ENCODE data around the gene PLEKHG4B. TPM values are rescaled to one million over a fixed set of nuclear protein-coding genes. Genes with fewer than 3 reads are reported as not detected.

The PLEKHG4B gene
- total RNA-seq, 1 experiment from 2014 or later = 0.02 TPM

GRCh38 chr5:182126-182525 is 90.2 kb downstream of the PLEKHG4B start:
- Histone ChIP-seq H3K9me2 (ENCODE audit: insufficient read depth) (no peaks in the 10 kb centered on the region), H2AFZ (ENCODE audit: low read depth, low read length, poor library complexity, severe bottlenecking) (no peak overlapping the region), H3K4me2 (ENCODE audit: low read length) (no peak overlapping the region), H3K4me3 (replicated peaks in 1 of 2; ENCODE audit: low read depth in 1 of 2, low read length in 2 of 2) (no peak overlapping the region), H3K27me3 (ENCODE audit: insufficient read depth, low read length) (peaks cover 8% of the 10 kb centered on the region; the same call in 1 of the 2 replicates), H3K9me3 (ENCODE audit: control insufficient read depth in 1 of 2, insufficient read depth in 1 of 2, low read depth in 1 of 2, low read length in 2 of 2) (no peaks in the 10 kb centered on the region), H3K27ac (ENCODE audit: low read depth, low read length) (no peak overlapping the region), H3K9ac (ENCODE audit: low read length) (no peak overlapping the region), H3K4me1 (ENCODE audit: control insufficient read depth in 1 of 2, insufficient read depth in 2 of 2, low read length in 2 of 2) (peaks cover 3 to 5% of the 10 kb centered on the region in 2 experiments; a peak in 1 of 4 replicates), H3K79me2 (ENCODE audit: insufficient read depth, low read length) (no peaks in the 10 kb centered on the region), H3K36me3 (ENCODE audit: control insufficient read depth in 1 of 2, insufficient read depth in 2 of 2, low read length in 2 of 2) (no peaks in the 10 kb centered on the region), H4K20me1 (ENCODE audit: insufficient read depth) (no peaks in the 10 kb centered on the region)
- CTCF ChIA-PET = no interaction called here
- intact Hi-C loops (cut with micrococcal nuclease) = no loop called here
- RAD21 ChIA-PET (ENCODE audit: low non-redundant PET in 1 of 2, low total read pairs in 2 of 2, uncharacterized antibody in 2 of 2, unreplicated experiment in 2 of 2) = no interaction called here
- POLR2A ChIA-PET = no interaction called here
- no peak for TF ChIP-seq SIN3A (IDR thresholded peaks at IDR 0.05; ENCODE audit: low read depth)
- TF ChIP-seq POLR2A (IDR thresholded peaks at IDR 0.05; ENCODE audit: borderline replicate concordance, extremely low read depth, insufficient read depth, insufficient read length) = no peak
- TF ChIP-seq POLR2AphosphoS5 (IDR thresholded peaks at IDR 0.05; ENCODE audit: low read depth, low read length) = no peak
- TF ChIP-seq ELF1 (IDR thresholded peaks at IDR 0.05; ENCODE audit: borderline replicate concordance, low read depth) = no peak
- no peak for TF ChIP-seq REST (IDR thresholded peaks at IDR 0.05; ENCODE audit: low read depth)
- no peak for TF ChIP-seq MAX (IDR thresholded peaks at IDR 0.05)
- TF ChIP-seq EZH2phosphoT487 (IDR thresholded peaks at IDR 0.05; ENCODE audit: borderline replicate concordance) = no peak
- TF ChIP-seq ATF3 (IDR thresholded peaks at IDR 0.05) = no peak
- no peak for TF ChIP-seq SP1 (IDR thresholded peaks at IDR 0.05; ENCODE audit: low read depth)
- no peak for TF ChIP-seq SRF (IDR thresholded peaks at IDR 0.05; ENCODE audit: low read depth)
- TF ChIP-seq ZNF274 (IDR thresholded peaks at IDR 0.05; ENCODE audit: low read depth, low read length) = no peak
- TF ChIP-seq ZFX (IDR thresholded peaks at IDR 0.05) = no peak
- TF ChIP-seq EZH2 (IDR thresholded peaks at IDR 0.05) = no peak
- no peak for TF ChIP-seq FOSL1 (IDR thresholded peaks at IDR 0.05; ENCODE audit: low read depth)
- no peak for TF ChIP-seq CEBPB (IDR thresholded peaks at IDR 0.05; ENCODE audit: low read depth)
- no peak for TF ChIP-seq RAD21 (IDR thresholded peaks at IDR 0.05; ENCODE audit: low read depth)
- no peak for TF ChIP-seq CTCF (IDR thresholded peaks at IDR 0.05 in 2 of 3, conservative IDR thresholded peaks at IDR 0.05 in 1 of 3; ENCODE audit: borderline replicate concordance in 1 of 3, insufficient read depth in 1 of 3, low read depth in 2 of 3, low read length in 2 of 3)
- TF ChIP-seq JUND (IDR thresholded peaks at IDR 0.05) = no peak
- BruUV-seq (replicated peaks) = no TSS peak
- no peak for ATAC-seq
- DNase-seq (ENCODE audit: low read depth, low spot score) = no peak

All from HCT116 (cell line).